Natural killer cell (primary cell): ENCODE measurements around the gene ZFHX2. TPM values are rescaled to one million over a fixed set of nuclear protein-coding genes. Genes with fewer than 3 reads are reported as not detected.
"Not testable (repeated sequence)": the region's sequence is repeated elsewhere in the genome, so short reads cannot be mapped to it uniquely, and the experiment has no call there.

Experiments
- ATAC-seq, 3 donors: fragments of 150-1000 bp in 2 of 3; fragments of 200-7000 bp in 1 of 3; cut with Tn5 transposase; 1 replicate in 1 of 3; 2 replicates in 2 of 3; pipeline ENCODE4 v1.10.0; 2021; ENCODE audit warnings: mild to moderate bottlenecking in 2 of 3, moderate library complexity in 2 of 3
- DNase-seq, 2 donors: peaks; one replicate each; pipeline versions ENCODE4 v3.0.0 to v3.0.0-alpha.2; 2013 to 2021; ENCODE audit warnings: mixed read lengths in 1 of 2
- H3K27ac ChIP-seq: one replicate; pipeline ENCODE4 v1.5.1; 2013; ENCODE audit warnings: mild to moderate bottlenecking, low read length
- H3K27me3 ChIP-seq: one replicate; pipeline ENCODE4 v1.6.1; 2013; ENCODE audit warnings: low read length; ENCODE audit not compliant: control insufficient read depth, insufficient read depth
- H3K36me3 ChIP-seq: one replicate; pipeline ENCODE4 v1.6.1; 2013; ENCODE audit warnings: low read length; ENCODE audit not compliant: control insufficient read depth, insufficient read depth
- H3K4me1 ChIP-seq: one replicate; pipeline ENCODE4 v1.6.1; 2013; ENCODE audit warnings: low read length; ENCODE audit not compliant: control insufficient read depth, insufficient read depth
- H3K4me3 ChIP-seq: one replicate; pipeline ENCODE4 v1.5.1; 2013; ENCODE audit warnings: low read length
- H3K9me3 ChIP-seq: one replicate; pipeline ENCODE4 v1.6.1; 2013; ENCODE audit warnings: low read length; ENCODE audit not compliant: control insufficient read depth, insufficient read depth
- H3K27ac Mint-ChIP-seq, 2 donors: one replicate each; pipeline ENCODE4 v1.8.0; 2022; ENCODE audit warnings: mild to moderate bottlenecking in 2 of 2, mixed read lengths in 2 of 2, moderate library complexity in 1 of 2
- H3K27me3 Mint-ChIP-seq, 2 donors: one replicate each; pipeline ENCODE4 v1.8.0; 2022; ENCODE audit warnings: low read depth in 2 of 2, mixed read lengths in 2 of 2
- H3K36me3 Mint-ChIP-seq: one replicate; pipeline ENCODE4 v1.8.0; 2022; ENCODE audit warnings: mixed read lengths
- H3K4me1 Mint-ChIP-seq, 2 donors: one replicate each; pipeline ENCODE4 v1.8.0; 2022; ENCODE audit warnings: mixed read lengths in 2 of 2
- H3K4me3 Mint-ChIP-seq: one replicate; pipeline ENCODE4 v1.8.0; 2022; ENCODE audit warnings: mild to moderate bottlenecking, moderate library complexity, mixed read lengths
- H3K9me3 Mint-ChIP-seq, 2 donors: one replicate each; pipeline ENCODE4 v1.8.0; 2022; ENCODE audit warnings: mixed read lengths in 2 of 2
- CTCF ChIP-seq: fragments of 200-600 bp; IDR thresholded peaks from one replicate; pipeline ENCODE4 v1.8.0; 2022; ENCODE audit warnings: antibody characterized with exemption
- WGBS: methylation state at CpG from one replicate; pipeline ENCODE4 v1.1.7; 2013; ENCODE audit warnings: missing lambda C conversion rate; ENCODE audit not compliant: insufficient coverage; 5-methylcytosine and 5-hydroxymethylcytosine counted together
- intact Hi-C: fragments of 100-400 bp; cut with micrococcal nuclease; formaldehyde crosslinking; loops from one replicate; pipeline ENCODE4 v1.14.2; 2022
- total RNA-seq, 4 donors: library from RNA; stranded (reverse); fragments of 120-200 nt in 1 of 4; gene quantifications; one replicate each; pipeline versions ENCODE4 v1.2.3 to v1.2.4, GENCODE V29; 2013 to 2022

ZFHX2 gene
- total RNA-seq, 3 donors from 2014 or later (not counting 1 experiment from before 2014, with no cell fraction given): 0.07 to 0.72 (median 0.45) TPM

- no peaks in the 10 kb centered on the region for H3K27me3 Mint-ChIP-seq
- no peak for TF ChIP-seq CTCF
- H3K4me1 ChIP-seq: no peaks in the 10 kb centered on the region
- no peak overlapping the region for H3K27ac ChIP-seq
- no peak overlapping the region for H3K27ac Mint-ChIP-seq
- DNase-seq: no peak
- WGBS: 86% methylated on average over 6 of the region's 7 CpGs
- intact Hi-C loops: no loop called here
- no peaks in the 10 kb centered on the region for H3K9me3 ChIP-seq
- ATAC-seq: no peak
- no peaks in the 10 kb centered on the region for H3K27me3 ChIP-seq
- no peak overlapping the region for H3K4me3 Mint-ChIP-seq
- no peaks in the 10 kb centered on the region for H3K36me3 ChIP-seq
- H3K9me3 Mint-ChIP-seq: no peaks in the 10 kb centered on the region
- no peaks in the 10 kb centered on the region for H3K36me3 Mint-ChIP-seq
- H3K4me3 ChIP-seq: no peak overlapping the region
- no peaks in the 10 kb centered on the region for H3K4me1 Mint-ChIP-seq
Observed at GRCh38 chr14:23538785-23539184, 12.8 kb downstream of the ZFHX2 start.

GRCh38 chr14:23538050-23538718, 13.4 kb downstream of the ZFHX2 start:
- H3K4me1 ChIP-seq: no peaks in the 10 kb centered on the region
- H3K27me3 ChIP-seq: no peaks in the 10 kb centered on the region
- H3K9me3 Mint-ChIP-seq: no peaks in the 10 kb centered on the region
- no peaks in the 10 kb centered on the region for H3K4me1 Mint-ChIP-seq
- H3K27ac ChIP-seq: no peak overlapping the region
- no peak for TF ChIP-seq CTCF
- H3K9me3 ChIP-seq: no peaks in the 10 kb centered on the region
- no peak overlapping the region for H3K4me3 Mint-ChIP-seq
- no peaks in the 10 kb centered on the region for H3K36me3 ChIP-seq
- intact Hi-C loops: no loop called here
- H3K27ac Mint-ChIP-seq: no peak overlapping the region
- no peaks in the 10 kb centered on the region for H3K36me3 Mint-ChIP-seq
- WGBS: 87% methylated on average over 10 of the region's 10 CpGs
- no peak overlapping the region for H3K4me3 ChIP-seq
- DNase-seq (no peak), ATAC-seq (no peak)
- H3K27me3 Mint-ChIP-seq: no peaks in the 10 kb centered on the region

GRCh38 chr14:23537351-23538049, 14.1 kb downstream of the ZFHX2 start:
- Histone ChIP-seq H3K4me1 (no peaks in the 10 kb centered on the region), H3K4me3 (no peak overlapping the region), H3K36me3 (no peaks in the 10 kb centered on the region), H3K27me3 (no peaks in the 10 kb centered on the region), H3K9me3 (no peaks in the 10 kb centered on the region), H3K27ac (no peak overlapping the region)
- DNase-seq (no peak), ATAC-seq (no peak)
- Mint-ChIP-seq H3K9me3 (no peaks in the 10 kb centered on the region), H3K27me3 (no peaks in the 10 kb centered on the region), H3K4me3 (no peak overlapping the region), H3K4me1 (no peaks in the 10 kb centered on the region), H3K36me3 (no peaks in the 10 kb centered on the region), H3K27ac (no peak overlapping the region)
- TF ChIP-seq CTCF: no peak
- intact Hi-C loops: no loop called here
- 53% methylated on average over 13 of the region's 13 CpGs for WGBS

GRCh38 chr14:23536906-23537305, 14.7 kb downstream of the ZFHX2 start:
- 94% methylated on average over 6 of the region's 6 CpGs for WGBS

More at GRCh38 chr14:23536906-23537305, 14.7 kb downstream of the ZFHX2 start:
- H3K36me3 ChIP-seq, H3K4me1 ChIP-seq, DNase-seq, H3K27ac ChIP-seq, H3K4me1 Mint-ChIP-seq, H3K27me3 ChIP-seq, ATAC-seq, H3K27ac Mint-ChIP-seq, intact Hi-C loops, H3K4me3 Mint-ChIP-seq, H3K9me3 Mint-ChIP-seq, H3K4me3 ChIP-seq, H3K9me3 ChIP-seq, H3K36me3 Mint-ChIP-seq, H3K27me3 Mint-ChIP-seq: not testable (repeated sequence)
